GM12873 (cell line): ENCODE results near the gene REEP3.

ENCODE experiments used
- CTCF ChIP-seq: IDR thresholded peaks from 2 replicates; pipeline ENCODE4 v1.5.1; 2012; ENCODE audit warnings: low read depth, mild to moderate bottlenecking, moderate library complexity, low read length, control low read depth; ENCODE audit not compliant: insufficient read depth; ENCODE audit errors: missing control alignments

REEP3 gene

GRCh38 chr10:63630931-63631680 lies 109.9 kb downstream of the REEP3 start:
- no peak for TF ChIP-seq CTCF

GRCh38 chr10:63631991-63632390 lies 110.8 kb downstream of the REEP3 start:
- TF ChIP-seq CTCF: no peak

GRCh38 chr10:63633677-63634487 lies 112.7 kb downstream of the REEP3 start:
- TF ChIP-seq CTCF: peak; percentile 33

- TF ChIP-seq CTCF: no peak
These were observed 113.4 kb downstream of the REEP3 start for GRCh38 chr10:63634488-63635065.

GRCh38 chr10:63636812-63637211 lies 115.6 kb downstream of the REEP3 start:
- no peak for TF ChIP-seq CTCF

GRCh38 chr10:63637901-63638327 lies 116.7 kb downstream of the REEP3 start:
- TF ChIP-seq CTCF: no peak

- no peak for TF ChIP-seq CTCF
These were observed 120.2 kb downstream of the REEP3 start for GRCh38 chr10:63641366-63641765.
